Activated CD4-positive, CD25-positive, alpha-beta regulatory T cell (primary cell): ENCODE measurements around the gene HEBP1.

Experiments used
- DNase-seq, 4 experiments: peaks; one replicate each; lab custom pipeline; 2025; lab: John Stamatoyannopoulos, UW

The HEBP1 gene

GRCh38 chr12:13023811-13024530 lies 23.9 kb upstream of the HEBP1 start:
- no peak for DNase-seq

- no peak for DNase-seq
Measured at GRCh38 chr12:13022851-13023271, 22.8 kb upstream of the HEBP1 start.

GRCh38 chr12:13011098-13011497 lies 11.0 kb upstream of the HEBP1 start:
- no peak for DNase-seq

DNA sequence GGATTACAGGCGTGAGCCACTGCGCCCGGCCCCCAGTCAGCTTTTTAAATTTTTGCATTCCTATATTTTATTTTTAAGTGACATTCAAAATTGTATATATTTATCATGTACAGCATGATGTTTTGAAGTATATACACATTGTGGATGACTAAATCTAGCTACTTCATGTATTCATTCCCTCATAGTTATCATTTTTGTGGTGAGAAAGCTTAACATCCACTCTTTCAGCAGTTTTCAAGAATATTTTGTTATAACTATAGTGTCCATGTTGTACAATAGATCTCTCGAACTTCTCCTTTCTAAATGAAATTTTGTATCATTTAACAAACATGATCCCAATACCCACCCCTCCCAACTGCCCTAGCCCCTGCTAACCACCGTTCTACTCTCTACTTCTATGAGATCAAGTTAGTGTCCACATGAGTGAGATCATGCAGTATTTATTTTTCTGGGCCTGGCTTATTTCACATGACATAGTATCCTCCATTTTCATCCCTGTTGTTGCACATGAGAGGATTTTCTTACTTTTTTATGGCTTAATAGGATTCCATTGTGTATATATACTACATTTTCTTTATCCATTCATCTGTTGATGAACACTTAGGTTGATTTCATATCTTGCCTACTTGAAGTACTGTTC lies 8.8 kb upstream of the HEBP1 start:
- no peak for DNase-seq

DNA sequence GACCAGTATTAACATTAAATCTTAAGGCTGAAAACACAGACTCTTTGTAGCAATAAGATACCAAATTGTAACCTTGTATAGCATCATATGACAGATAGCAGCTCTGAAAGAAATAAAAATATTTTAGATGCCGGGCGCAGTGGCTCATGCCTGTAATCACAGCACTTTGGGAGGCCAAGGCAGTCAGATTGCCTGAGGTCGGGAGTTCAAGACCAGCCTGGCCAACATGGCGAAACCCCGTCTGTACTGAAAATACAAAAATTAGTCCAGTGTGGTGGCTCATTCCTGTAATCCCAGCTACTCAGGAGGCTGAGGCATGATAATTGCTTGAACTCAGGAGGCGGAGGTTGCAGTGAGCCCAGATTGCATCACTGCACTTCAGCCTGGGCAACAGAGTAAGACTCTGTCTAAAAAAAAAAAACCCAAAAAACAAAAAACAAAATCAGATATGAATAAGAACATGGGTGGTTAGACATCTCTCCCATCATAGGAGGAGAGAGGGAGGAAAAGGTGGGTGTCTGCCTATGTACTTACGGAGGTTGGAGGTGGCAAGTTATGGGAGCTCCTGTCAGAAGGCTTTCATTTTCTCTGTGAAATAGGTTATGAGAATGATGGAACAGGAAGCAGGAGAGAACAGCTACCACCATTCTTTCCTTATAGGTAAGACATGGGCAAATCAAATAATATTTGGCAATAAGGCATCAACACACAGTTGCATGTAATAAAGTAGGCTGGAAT lies 7.6 kb upstream of the HEBP1 start:
- DNase-seq, result no peak

DNA sequence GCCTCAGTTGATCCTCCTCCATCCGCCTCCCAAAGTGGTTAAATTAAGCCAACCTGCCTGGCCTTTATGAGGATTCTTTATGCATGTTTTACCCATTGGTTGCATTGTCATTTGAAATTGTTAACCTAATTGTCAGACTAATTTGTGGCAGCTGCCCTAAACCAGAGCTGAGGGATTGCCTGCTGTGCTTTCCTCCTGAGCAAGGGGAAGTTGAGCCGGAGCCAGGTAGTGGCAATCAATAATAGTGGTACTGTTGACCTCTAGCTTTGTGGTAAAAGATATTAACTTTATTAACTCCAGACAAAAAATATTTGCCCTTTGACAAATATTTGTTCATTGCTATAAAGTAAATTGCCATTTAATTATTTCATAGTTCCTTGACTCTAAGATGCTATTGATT lies 5.6 kb upstream of the HEBP1 start:
- no peak for DNase-seq

- no peak for DNase-seq
Measured at GRCh38 chr12:13004986-13005385, 4.9 kb upstream of the HEBP1 start.

DNA sequence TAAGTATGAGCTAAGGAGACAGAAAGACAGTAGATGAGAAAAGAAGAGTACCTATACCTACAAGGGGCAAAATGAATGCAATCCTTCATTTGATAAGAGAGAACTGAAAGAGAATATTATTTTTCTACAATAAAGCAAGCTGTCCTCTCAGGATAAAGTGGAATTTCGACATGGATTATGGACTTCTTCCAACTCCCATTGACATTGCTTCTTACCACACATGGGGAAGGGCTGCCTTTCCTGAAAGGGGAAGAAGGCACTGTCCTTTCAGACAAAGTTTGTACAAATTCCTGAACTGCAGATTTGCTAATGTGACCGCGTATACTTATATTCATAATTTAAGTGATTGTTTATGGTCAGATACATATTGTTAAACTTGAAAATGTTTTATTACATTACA lies 4.3 kb upstream of the HEBP1 start:
- DNase-seq, result no peak

- no peak for DNase-seq
Measured at GRCh38 chr12:13002301-13003097, 2.4 kb upstream of the HEBP1 start.

DNA sequence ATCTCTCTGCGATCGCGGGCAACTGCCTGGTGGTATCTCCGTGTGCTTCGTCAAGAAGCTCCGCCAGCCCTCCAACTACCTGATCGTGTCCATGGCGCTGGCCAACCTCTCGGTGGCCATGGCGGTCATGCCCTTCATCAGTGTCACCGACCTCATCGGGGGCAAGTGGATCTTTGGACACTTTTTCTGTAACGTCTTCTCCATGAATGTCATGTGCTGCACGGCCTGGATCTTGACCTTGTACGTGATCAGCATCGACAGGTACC lies 1.6 kb upstream of the HEBP1 start:
- no peak for DNase-seq

- DNase-seq, result peak; percentile 9 to 32 (median 18)
Measured at GRCh38 chr12:13000925-13001774, 1.1 kb upstream of the HEBP1 start.

GRCh38 chr12:13000616-13000924 lies 505 bp upstream of the HEBP1 start:
- DNase-seq, result peak in 1 of 4 experiments; percentile 35

- no peak for DNase-seq
Measured at GRCh38 chr12:12999271-12999958, 650 bp downstream of the HEBP1 start.

DNA sequence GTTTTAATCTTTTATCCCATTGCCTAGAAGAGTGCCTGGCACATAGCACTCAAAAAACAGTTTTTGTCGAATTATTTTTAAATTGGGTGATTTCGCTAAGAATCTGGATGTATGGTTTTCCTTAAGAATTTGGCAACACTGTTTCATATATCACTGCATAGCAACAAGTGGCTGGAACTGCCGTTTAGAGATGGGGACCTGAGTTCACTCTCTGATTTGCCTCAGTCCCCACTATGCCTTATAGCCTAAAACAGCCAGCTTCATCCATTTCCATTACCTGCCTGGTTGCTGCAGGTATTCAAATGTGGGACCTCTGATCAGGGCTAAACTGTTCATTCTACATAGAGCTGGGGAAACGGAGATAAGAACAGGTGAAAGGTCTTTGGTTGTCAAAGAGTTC lies 1.8 kb downstream of the HEBP1 start:
- no peak for DNase-seq

GRCh38 chr12:12997734-12998133 lies 2.3 kb downstream of the HEBP1 start:
- no peak for DNase-seq

GRCh38 chr12:12997156-12997555 lies 2.9 kb downstream of the HEBP1 start:
- no peak for DNase-seq

- no peak for DNase-seq
Measured at GRCh38 chr12:12996209-12996608, 3.9 kb downstream of the HEBP1 start.

DNA sequence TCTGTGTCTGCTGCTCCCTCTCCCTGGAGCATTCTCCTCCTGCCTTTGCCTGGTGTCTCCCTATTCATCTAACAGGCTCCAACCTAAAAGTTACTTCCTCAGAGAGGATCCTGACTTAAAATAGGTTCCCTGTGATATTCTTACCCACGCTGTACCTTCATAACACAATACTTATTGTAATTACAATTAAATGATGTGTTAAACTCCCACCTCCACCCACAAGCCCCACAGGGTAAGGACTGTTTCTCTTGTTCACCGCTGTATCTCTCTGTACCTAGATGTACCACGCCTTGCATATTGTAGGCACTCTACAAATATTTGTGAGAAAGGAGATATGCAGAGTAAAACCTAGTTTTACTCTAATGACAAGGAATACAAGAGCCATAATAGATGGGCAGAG lies 5.0 kb downstream of the HEBP1 start:
- DNase-seq, result no peak

GRCh38 chr12:12993367-12993766 lies 6.7 kb downstream of the HEBP1 start:
- DNase-seq, result no peak

DNA sequence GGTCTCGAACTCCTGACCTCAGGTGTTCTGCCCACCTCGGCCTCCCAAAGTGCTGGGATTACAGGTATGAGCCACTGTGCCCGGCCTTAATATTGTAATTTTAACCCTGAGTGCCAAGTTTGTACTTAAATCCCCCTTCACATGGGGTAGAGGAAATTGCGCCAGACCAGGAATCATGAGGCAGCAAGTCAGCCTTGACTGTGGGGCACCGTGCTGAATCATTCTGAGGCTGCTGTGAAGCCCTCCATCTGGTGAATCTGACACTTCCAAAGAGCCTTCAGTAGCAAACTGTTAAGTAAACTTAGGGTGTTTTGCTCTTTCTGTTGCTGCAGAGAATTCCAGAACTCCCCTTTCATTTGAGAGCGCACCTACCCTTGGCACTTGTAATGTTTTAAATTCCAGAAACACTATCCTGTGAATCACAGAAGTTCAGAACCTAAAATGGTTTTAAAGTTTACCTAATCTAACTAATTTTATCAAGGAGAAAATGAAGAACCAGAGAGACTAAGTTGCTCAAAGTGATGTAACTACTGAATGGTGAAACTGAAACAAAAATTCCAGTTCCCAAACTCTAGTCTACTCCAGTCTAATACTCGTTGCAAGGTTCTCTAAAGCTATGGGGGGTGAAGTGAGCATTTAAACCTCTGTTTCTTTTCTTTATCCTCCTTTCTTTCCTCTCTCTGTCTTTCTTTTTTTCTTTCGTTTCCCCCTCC lies 7.5 kb downstream of the HEBP1 start:
- no peak for DNase-seq
